Neural progenitor cell (in vitro differentiated cells): ENCODE measurements around the gene RNF126.

ENCODE experiments used
- CTCF ChIP-seq: fragments of 200-600 bp; sonication (generic); IDR thresholded peaks from 2 replicates; pipeline ENCODE4 v1.5.1; 2017; ENCODE audit warnings: antibody characterized with exemption, mild to moderate bottlenecking
- EZH2 ChIP-seq: fragments of 200-600 bp; sonication (generic); IDR thresholded peaks from 2 replicates; pipeline ENCODE4 v1.6.1; 2017; ENCODE audit warnings: antibody characterized with exemption, mild to moderate bottlenecking, moderate library complexity
- EZH2phosphoT487 ChIP-seq: fragments of 200-600 bp; sonication (generic); IDR thresholded peaks from 2 replicates; pipeline ENCODE4 v1.6.1; 2017; ENCODE audit warnings: antibody characterized with exemption

GRCh38 chr19:644789-645188 is 18.2 kb downstream of the RNF126 start:
- TF ChIP-seq EZH2 (no peak), EZH2phosphoT487 (no peak), CTCF (no peak)
